Stimulated activated CD8-positive, alpha-beta memory T cell treated with anti-CD3 and anti-CD28 coated beads, Interleukin-4, amount 100 ng/mL, for 4 hours (primary cell): Measurements from ENCODE around the gene RERE.
"Not testable (repeated sequence)": the region's sequence is repeated elsewhere in the genome, so short reads cannot be mapped to it uniquely, and the experiment has no call there.

Experiments
- DNase-seq, 2 donors: peaks; one replicate each; pipeline ENCODE4 v3.0.0-alpha.2; 2020; ENCODE audit warnings: low read depth in 2 of 2, low spot score in 1 of 2

Gene RERE

GRCh38 chr1:8646189-8646588, 171.3 kb downstream of the RERE start:
- DNase-seq, result no peak

GRCh38 chr1:8643542-8644536, 173.6 kb downstream of the RERE start:
- DNase-seq, result no peak

DNA sequence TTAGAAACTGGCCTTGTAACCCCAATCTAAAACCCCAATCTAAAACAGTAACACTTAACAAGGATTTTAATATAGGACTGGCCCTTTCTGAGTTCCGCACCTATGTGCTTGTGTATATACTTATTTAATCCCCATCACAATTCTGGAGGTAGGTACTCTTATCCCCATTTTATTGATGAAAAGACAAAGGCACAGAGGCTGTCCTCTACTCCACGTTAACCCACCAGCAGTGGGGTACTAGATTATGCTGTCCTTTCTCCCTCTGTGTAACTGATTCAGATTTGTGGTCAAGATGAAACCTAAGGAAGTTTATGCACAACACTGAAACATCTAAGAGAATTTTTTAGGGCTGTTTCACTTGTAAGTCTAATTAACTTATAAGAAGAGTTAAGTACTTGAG, 175.3 kb downstream of the RERE start:
- no peak for DNase-seq

DNA sequence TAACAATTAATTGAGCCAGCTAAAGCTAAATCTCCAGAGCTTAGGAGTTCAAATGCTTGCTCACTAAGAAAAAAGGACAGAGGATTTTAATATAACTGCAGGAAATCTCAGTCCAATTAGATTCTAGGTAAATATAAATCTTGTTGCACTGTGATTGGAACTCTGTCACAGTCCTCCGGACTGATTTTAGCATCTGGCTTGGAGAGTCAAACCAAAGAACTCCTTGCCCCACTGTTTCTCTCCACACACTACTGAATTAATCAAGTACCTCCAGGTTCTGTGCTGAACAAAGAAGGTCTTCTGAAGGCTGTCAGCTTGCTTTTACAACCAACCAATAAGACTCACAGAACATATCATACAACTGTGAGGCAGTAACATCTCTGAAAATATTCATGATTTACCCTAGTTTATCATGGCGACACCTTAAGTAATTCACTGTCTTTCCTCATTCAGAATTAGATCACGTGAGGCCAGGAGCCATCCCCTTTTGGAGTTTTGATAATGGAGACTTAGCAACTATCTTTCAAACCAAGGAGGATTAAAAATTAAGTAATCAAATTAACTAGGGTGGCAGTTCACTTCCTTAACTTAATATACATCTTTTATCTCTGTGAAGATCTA, 176.0 kb downstream of the RERE start:
- DNase-seq, result no peak

DNA sequence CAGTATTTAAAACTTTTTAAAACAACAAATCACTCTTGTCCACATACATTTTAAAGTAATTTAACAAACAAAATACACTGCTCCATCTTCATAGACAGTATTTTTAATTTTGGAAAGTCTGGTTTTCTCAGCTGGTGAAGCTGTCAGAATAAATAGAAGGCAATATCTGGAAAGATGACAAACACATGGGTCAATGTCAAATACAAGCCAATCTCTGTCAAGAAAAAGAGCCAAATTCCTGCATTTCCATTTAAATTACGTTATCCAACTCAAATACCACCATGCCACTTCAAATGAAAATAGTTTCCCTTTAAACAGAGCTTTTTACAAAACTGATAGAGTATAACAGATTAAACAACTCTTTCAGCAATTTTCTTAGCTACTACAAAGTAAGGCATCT, 176.5 kb downstream of the RERE start:
- no peak for DNase-seq

DNA sequence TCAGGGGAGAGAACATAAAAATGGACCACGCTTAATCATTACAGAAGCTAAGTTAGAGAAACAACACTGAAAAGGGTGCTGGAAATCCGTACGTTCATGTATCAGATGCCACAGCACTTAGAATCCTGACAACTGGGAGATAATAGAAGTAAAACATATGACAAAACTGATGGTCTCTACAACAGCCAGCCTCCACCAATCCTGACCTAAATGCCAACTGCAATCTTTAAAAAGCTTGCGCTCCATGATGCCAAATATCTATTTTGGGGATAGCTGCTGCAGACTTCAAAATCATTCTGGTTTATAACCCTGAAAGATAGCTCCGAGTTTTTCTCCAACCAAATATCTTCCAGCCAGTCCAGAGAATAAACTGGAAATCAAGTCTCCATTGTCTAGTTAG, 178.3 kb downstream of the RERE start:
- no peak for DNase-seq

DNA sequence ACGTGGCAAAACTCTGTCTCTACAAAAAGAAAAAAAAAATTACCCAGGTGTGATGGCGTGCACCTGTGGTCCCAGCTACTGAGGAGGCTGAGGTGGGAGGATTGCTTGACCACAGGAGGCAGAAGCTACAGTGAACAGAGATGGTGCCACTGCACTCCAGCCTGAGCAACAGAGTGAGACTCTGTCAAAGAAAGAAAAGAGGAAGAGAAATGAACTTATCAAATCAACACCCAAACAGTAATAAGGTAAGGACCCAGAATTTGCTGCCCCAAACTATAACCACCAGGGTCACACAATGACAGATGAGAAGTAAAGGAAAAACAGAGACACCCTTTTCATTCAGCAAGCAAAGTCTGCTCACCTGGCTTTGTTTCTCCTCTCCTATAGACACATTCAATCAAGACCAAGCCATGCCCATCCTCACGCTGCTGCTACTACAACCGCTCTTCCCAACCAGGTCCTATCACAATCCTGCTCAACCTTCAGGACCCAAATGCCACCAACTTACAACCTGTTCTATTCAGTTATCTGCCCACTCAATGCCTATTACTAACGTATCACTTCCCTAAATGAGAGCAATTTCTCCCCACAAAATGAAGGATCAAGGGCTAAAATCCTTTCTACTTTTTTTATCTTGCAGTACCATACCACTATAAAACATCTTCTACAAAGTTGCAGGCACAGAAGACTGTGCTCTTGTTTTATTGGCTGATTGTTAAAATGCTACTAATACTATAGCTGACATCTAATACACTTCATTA, 183.5 kb downstream of the RERE start:
- no peak for DNase-seq

- no peak for DNase-seq
These were observed 185.3 kb downstream of the RERE start for GRCh38 chr1:8632102-8632501.

GRCh38 chr1:8631163-8631562, 186.3 kb downstream of the RERE start:
- DNase-seq, result no peak

DNA sequence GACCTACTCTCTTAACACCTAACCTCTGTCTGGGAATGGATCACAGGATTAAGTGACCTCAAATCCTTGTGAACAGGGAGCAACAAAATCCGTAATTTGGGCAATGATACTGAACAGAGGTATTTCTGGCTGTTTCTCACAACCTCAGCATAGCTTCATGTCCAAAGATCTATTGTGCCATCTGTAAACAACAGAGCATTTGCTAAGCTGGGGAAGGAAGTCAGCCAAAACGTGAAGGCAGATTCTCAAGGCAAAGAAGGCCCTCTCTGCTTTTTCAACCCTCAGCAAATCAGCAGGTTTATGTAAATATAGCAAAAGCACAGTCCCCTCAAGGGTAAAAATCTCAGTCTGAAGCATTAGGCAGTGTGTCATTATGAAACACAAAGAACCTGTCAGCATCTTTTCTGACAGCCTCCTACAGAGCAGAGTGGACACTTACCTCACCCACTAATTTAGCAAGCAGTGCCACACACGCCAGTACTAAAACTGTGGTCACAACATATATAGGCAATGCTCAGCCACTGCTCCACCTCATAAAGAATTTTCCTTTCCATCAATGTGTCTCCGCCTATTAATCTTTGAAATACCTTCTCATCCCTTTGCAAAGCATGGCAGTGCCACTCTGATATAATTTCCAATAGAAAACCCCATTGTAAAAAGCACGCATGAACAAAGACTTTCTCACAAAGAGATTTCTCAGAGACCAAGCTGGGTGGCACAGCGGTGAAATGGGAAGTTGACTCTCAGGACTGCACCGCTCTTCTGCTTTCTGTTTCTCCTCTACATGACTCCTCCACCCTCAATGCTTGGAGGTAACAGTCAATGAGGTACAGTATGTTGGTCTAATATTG, 188.0 kb downstream of the RERE start:
- DNase-seq, result no peak

DNA sequence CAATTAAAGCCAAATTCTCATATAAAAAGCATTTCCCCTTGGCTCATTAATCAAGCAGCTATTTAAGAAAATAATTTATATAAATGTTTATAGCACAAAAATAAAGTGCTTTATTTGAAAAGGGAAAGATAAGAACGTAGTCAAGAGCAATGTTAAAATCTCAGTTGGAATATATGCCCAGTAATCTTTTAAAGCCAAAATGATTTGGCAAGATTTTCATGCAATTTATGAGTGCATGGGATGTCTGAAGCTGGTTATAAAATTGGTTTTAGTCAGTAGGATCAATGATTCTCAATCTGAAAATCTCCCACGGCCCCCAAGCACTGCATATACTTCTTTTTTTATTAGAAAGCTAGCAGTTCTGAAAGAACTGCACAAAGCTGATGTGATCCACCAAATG, 188.8 kb downstream of the RERE start:
- DNase-seq, result no peak

DNA sequence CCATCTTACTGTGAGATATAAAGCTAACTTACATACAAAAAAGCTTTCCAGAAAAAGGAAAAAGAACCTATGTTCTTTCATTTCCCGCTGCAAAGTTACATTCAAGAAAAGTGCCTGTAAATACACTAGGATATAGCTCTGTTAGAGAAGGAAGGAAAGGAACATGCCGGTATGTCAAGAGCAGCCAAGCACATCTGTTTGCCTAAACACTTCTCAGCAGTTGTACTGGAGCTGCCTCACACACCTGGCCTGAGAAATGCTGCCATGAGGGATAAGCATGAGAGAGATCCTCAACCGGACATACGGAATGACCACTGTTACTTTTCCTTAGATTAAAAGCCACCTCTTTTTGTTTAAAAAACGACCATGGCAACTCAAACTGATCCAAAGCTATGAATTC, 189.7 kb downstream of the RERE start:
- no peak for DNase-seq

DNA sequence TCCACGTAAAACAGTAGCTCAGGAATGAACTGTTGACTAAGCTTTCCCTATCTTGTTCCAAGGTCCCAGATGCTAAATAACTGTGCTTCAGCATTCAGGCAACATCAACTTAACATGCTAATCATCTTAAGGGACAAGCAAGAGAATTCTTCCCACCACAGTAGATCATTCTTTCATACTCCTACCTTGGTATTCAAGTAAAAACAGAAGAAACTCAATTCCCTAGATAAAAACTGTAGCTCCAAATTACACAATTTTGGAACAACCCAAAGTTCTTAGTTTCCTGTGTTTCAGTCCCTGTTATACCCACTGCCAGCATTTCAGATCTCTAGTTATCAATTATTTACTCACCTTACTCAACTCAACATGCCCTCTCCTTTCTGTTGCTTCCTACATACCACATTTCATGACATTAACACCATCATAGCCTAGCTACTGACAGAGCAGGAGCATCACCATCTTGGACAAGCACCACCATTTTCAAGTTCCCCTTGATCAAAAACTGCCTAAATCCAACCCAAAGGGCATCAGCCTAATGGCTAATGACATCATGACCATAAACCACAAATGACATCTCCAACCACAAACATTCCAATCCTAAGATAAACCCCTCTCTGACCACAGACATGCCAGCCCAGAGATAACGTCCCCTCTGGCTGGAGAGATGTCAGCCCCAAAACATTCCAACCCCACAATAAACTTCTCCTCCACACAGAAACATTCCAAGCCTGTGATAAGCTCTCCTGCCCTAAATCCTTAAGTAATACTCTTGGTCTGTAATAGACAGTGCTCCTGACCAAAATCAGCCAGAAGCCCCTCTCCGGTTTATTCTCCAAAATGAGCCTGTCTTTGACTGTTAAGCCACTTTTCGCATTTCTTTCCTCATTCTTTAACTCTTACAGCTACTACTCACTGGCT, 191.2 kb downstream of the RERE start:
- no peak for DNase-seq

DNA sequence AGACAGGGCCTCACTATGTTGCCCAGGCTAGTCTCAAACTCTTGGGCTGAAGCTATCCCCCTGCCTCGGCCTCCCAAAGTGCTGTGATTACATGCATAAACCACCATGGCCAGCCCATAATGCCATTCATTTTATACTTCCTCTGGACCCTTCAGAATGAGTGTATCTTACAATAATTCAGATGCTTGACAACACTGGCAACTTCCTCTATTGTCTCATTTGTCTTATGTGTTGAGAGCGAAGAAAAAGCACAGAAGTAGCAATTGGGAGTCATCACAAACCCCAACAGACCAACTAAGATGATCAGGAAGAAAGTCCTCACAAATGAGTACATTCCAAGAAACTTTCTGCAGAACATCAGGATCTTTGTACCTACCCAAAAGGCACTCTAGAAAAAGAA, 191.9 kb downstream of the RERE start:
- DNase-seq, result no peak

DNA sequence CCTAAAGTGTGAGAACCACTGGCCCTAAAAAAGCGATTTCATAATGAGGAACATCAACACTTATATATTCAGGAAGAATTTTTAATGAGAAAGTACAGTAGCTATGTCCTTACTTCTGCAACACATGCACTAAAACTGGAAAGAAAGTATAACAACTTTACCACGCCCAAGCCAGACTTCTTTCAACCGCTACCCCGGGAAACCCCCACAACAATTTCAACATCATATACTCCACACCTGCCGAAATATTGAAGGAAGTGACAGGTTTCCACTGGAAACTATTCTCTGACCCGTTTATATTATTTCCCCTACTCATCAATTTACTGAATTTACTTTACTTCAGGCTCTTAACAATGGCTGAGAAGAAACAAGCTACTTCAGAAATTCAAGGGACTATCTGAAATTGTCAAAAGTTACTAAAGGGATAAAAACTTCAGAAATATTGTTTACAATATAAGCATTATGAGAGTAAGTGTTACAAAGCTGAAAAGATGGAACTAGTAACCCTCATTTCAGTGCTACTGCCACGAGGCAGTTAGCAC, 193.7 kb downstream of the RERE start:
- DNase-seq, result not testable (repeated sequence)

- DNase-seq, result not testable (repeated sequence)
These were observed 195.6 kb downstream of the RERE start for GRCh38 chr1:8621785-8622348.

- not testable (repeated sequence) for DNase-seq
These were observed 196.3 kb downstream of the RERE start for GRCh38 chr1:8621034-8621582.

DNA sequence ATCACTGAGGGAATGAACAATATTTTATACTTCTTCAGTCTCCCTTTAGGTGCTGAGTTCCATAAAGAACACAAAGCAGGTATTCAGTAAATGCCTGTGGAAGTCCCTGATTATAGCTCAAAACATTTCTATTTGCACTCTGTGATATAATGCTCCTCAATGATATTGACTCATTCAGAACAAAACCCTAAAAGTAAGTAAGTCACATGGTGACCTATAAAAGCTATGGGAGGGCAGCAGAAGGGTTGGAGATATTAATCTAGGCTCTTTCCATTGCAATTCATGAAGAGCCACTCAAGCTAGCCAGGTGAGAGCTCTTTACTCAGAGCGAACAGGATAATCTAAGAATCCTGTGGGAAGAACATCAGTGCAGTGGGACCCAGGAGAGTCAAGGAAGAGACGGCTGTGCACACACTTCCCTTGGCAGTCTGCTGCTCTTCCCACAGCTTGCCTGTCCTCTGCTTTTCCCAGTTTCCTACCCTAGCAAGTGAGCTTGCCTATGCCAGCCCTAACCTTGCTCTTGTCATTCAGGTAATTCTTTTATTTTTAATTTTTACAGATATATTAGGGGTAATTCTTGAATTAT, 197.4 kb downstream of the RERE start:
- not testable (repeated sequence) for DNase-seq
